HepG2 (cell line): ENCODE data around the gene TCF12. TPM values are rescaled to one million over a fixed set of nuclear protein-coding genes. Genes with fewer than 3 reads are reported as not detected.

Source experiments
- ATAC-seq: fragments of 200-7000 bp; cut with Tn5 transposase; 3 replicates; pipeline ENCODE4 v1.9.1; 2020; ENCODE audit warnings: mild to moderate bottlenecking, moderate library complexity
- BruUV-seq: library from RNA; stranded (reverse); fragments of 400-500 nt; replicated peaks from 2 replicates; lab custom pipeline; 2021; lab: Mats Ljungman, UMichigan
- CTCF ChIA-PET: fragments of 300-600 bp; formaldehyde crosslinking; extraction: SDS; loops from one replicate; lab custom pipeline; 2021; ENCODE audit warnings: low total read pairs, inconsistent platforms, low intra/inter-chr PET ratio; lab: Yijun Ruan, JAX
- POLR2A ChIA-PET: fragments of 350-600 bp; sonication (Branson Sonifier 250); formaldehyde crosslinking; loops from one replicate; lab custom pipeline; 2020; ENCODE audit warnings: antibody characterized with exemption, inconsistent platforms; lab: Yijun Ruan, JAX
- DNase-seq: peaks from one replicate; pipeline ENCODE4 v3.0.0-alpha.2; 2015; ENCODE audit warnings: low spot score
- FAIRE-seq: peaks from 3 replicates; lab custom pipeline; 2011; peaks lifted over from hg19 to GRCh38; lab: Jason Lieb, UNC
- H2AFZ ChIP-seq: one replicate; pipeline ENCODE4 v1.6.1; 2011; ENCODE audit warnings: low read length, inconsistent platforms
- H3K27ac ChIP-seq: fragments of 300-600 bp; 3 replicates; pipeline ENCODE4 v1.8.0; 2011; ENCODE audit warnings: mixed run types, mild to moderate bottlenecking, mixed read lengths, low read length, inconsistent platforms; ENCODE audit not compliant: insufficient read depth; ENCODE audit errors: extremely low read length
- H3K27me3 ChIP-seq, 2 experiments: fragments of 200-600 bp in 1 of 2; 2 replicates in 1 of 2; 3 replicates in 1 of 2; pipeline versions ENCODE4 v1.6.0 to v1.8.0; 2011; ENCODE audit warnings: low read length in 2 of 2, mild to moderate bottlenecking in 2 of 2, moderate library complexity in 2 of 2, inconsistent platforms in 1 of 2; ENCODE audit not compliant: insufficient read depth in 2 of 2, control insufficient read depth in 1 of 2
- H3K36me3 ChIP-seq, 2 experiments: fragments of 200-600 bp in 1 of 2; replicated peaks in 1 of 2; 2 replicates in 1 of 2; 3 replicates in 1 of 2; pipeline versions ENCODE4 v1.5.1 to v1.8.0; 2011; ENCODE audit warnings: low read length in 2 of 2, inconsistent platforms in 1 of 2; ENCODE audit not compliant: insufficient read depth in 2 of 2, control insufficient read depth in 1 of 2
- H3K4me1 ChIP-seq: 2 replicates; pipeline ENCODE4 v1.5.1; 2012; ENCODE audit warnings: low read length, inconsistent platforms; ENCODE audit not compliant: insufficient read depth
- H3K4me2 ChIP-seq: 2 replicates; pipeline ENCODE4 v1.6.0; 2011; ENCODE audit warnings: low read depth, low read length, inconsistent platforms
- H3K4me3 ChIP-seq, 3 experiments: fragments of 200-600 bp in 1 of 3; sonication (generic), shearing (Covaris generic) in 1 of 3; replicated peaks in 1 of 3; 2 replicates each; pipeline ENCODE4 v1.5.1; 2011 to 2016; ENCODE audit warnings: low read length in 3 of 3, inconsistent platforms in 2 of 3, low read depth in 2 of 3, mild to moderate bottlenecking in 2 of 3, control low read depth in 1 of 3, mixed read lengths in 1 of 3; ENCODE audit not compliant: insufficient read depth in 1 of 3
- H3K79me2 ChIP-seq: one replicate; pipeline ENCODE4 v1.6.1; 2011; ENCODE audit warnings: low read length, inconsistent platforms; ENCODE audit not compliant: insufficient read depth
- H3K9ac ChIP-seq: 2 replicates; pipeline ENCODE4 v1.6.0; 2011; ENCODE audit warnings: mild to moderate bottlenecking, low read depth, low read length, inconsistent platforms; ENCODE audit not compliant: insufficient read depth
- H3K9me3 ChIP-seq: 2 replicates; pipeline ENCODE4 v1.5.1; 2012; ENCODE audit warnings: mild to moderate bottlenecking, low read length
- H4K20me1 ChIP-seq: 2 replicates; pipeline ENCODE4 v1.6.0; 2011; ENCODE audit warnings: inconsistent platforms, mild to moderate bottlenecking, low read length, moderate library complexity; ENCODE audit not compliant: insufficient read depth
- CENPBD1 ChIP-seq: sonication (generic); formaldehyde crosslinking; IDR thresholded peaks from 2 replicates; pipeline ENCODE4 v1.8.0; 2022; ENCODE audit warnings: missing genetic modification reagents, low read depth, mild to moderate bottlenecking, borderline replicate concordance
- FOXA3 ChIP-seq: IDR thresholded peaks from 2 replicates; pipeline ENCODE4 v1.6.1; 2016; ENCODE audit warnings: missing genetic modification reagents, missing compliant biosample characterization
- FOXK1 ChIP-seq: sonication (generic); formaldehyde crosslinking; IDR thresholded peaks from 2 replicates; pipeline ENCODE4 v1.4.0; 2020; ENCODE audit warnings: low read depth, missing genetic modification reagents, borderline replicate concordance
- GATAD1 ChIP-seq: IDR thresholded peaks from 2 replicates; pipeline ENCODE4 v1.6.1; 2016; ENCODE audit warnings: missing genetic modification reagents, missing compliant biosample characterization
- HNRNPK ChIP-seq: fragments of 200-400 bp; formaldehyde crosslinking; IDR thresholded peaks from 2 replicates; pipeline ENCODE4 v1.6.1; 2018; ENCODE audit warnings: low read length, low read depth, moderate library complexity, mild to moderate bottlenecking; ENCODE audit not compliant: poor library complexity, severe bottlenecking
- IKZF4 ChIP-seq: sonication (generic); formaldehyde crosslinking; IDR thresholded peaks from 2 replicates; pipeline ENCODE4 v1.5.1; 2020; ENCODE audit warnings: borderline replicate concordance, mild to moderate bottlenecking, low read depth, missing genetic modification reagents; ENCODE audit errors: not compliant biosample characterization
- IRF2 ChIP-seq: IDR thresholded peaks from 2 replicates; pipeline ENCODE4 v1.6.1; 2018; ENCODE audit warnings: missing genetic modification reagents, missing compliant biosample characterization
- KLF16 ChIP-seq, 2 experiments: sonication (generic) in 1 of 2; formaldehyde crosslinking in 1 of 2; IDR thresholded peaks; 2 replicates each; pipeline versions ENCODE4 v1.6.1 to v1.8.0; 2016 to 2023; ENCODE audit warnings: missing genetic modification reagents in 2 of 2, missing compliant biosample characterization in 1 of 2
- KMT2A ChIP-seq: sonication (generic); formaldehyde crosslinking; IDR thresholded peaks from 2 replicates; pipeline ENCODE4 v1.4.0; 2020; ENCODE audit warnings: missing genetic modification reagents
- MAX ChIP-seq: IDR thresholded peaks from 2 replicates; pipeline ENCODE4 v1.6.1; 2012; ENCODE audit warnings: inconsistent platforms
- MBD4 ChIP-seq: IDR thresholded peaks from 2 replicates; pipeline ENCODE4 v1.6.1; 2012; ENCODE audit warnings: low read length, inconsistent platforms, borderline replicate concordance
- NRL ChIP-seq: sonication (generic); formaldehyde crosslinking; IDR thresholded peaks from 2 replicates; pipeline ENCODE4 v1.5.0; 2020; ENCODE audit warnings: missing genetic modification reagents, mild to moderate bottlenecking, moderate library complexity, borderline replicate concordance
- REPIN1 ChIP-seq: sonication (generic); formaldehyde crosslinking; IDR thresholded peaks from 2 replicates; pipeline ENCODE4 v1.8.0; 2022; ENCODE audit warnings: missing genetic modification reagents, low read depth, mild to moderate bottlenecking, borderline replicate concordance
- RNF2 ChIP-seq: fragments of 450-650 bp; conservative IDR thresholded peaks from 2 replicates; pipeline ENCODE4 v1.6.1; 2016; ENCODE audit warnings: low read depth
- SOX5 ChIP-seq: IDR thresholded peaks from 2 replicates; pipeline ENCODE4 v1.6.1; 2016; ENCODE audit warnings: borderline replicate concordance
- SP5 ChIP-seq: IDR thresholded peaks from 2 replicates; pipeline ENCODE4 v1.6.1; 2016; ENCODE audit warnings: low read depth, borderline replicate concordance
- U2AF2 ChIP-seq: fragments of 200-400 bp; formaldehyde crosslinking; IDR thresholded peaks from 2 replicates; pipeline ENCODE4 v1.6.1; 2017; ENCODE audit warnings: low read depth, mild to moderate bottlenecking, low read length
- ZNF225 ChIP-seq: sonication (generic); formaldehyde crosslinking; IDR thresholded peaks from 2 replicates; pipeline ENCODE4 v1.4.0; 2020; ENCODE audit warnings: mild to moderate bottlenecking, missing genetic modification reagents
- ZNF232 ChIP-seq: sonication (generic); formaldehyde crosslinking; IDR thresholded peaks from 2 replicates; pipeline ENCODE4 v1.4.0; 2020; ENCODE audit warnings: missing genetic modification reagents, borderline replicate concordance
- ZNF235 ChIP-seq: sonication (generic); formaldehyde crosslinking; IDR thresholded peaks from 2 replicates; pipeline ENCODE4 v1.8.1; 2023; ENCODE audit warnings: mild to moderate bottlenecking, missing genetic modification reagents, borderline replicate concordance
- ZNF343 ChIP-seq: sonication (generic); formaldehyde crosslinking; IDR thresholded peaks from 2 replicates; pipeline ENCODE4 v1.4.0; 2020; ENCODE audit warnings: mild to moderate bottlenecking, missing genetic modification reagents
- ZNF772 ChIP-seq: sonication (generic); formaldehyde crosslinking; IDR thresholded peaks from 2 replicates; pipeline ENCODE4 v1.5.0; 2020; ENCODE audit warnings: mild to moderate bottlenecking, missing genetic modification reagents
- ZSCAN9 ChIP-seq: IDR thresholded peaks from 2 replicates; pipeline ENCODE4 v1.6.1; 2016; ENCODE audit warnings: borderline replicate concordance
- WGBS: methylation state at CpG from one replicate; pipeline ENCODE4 v1.1.6; 2017; ENCODE audit warnings: low lambda C conversion rate; 5-methylcytosine and 5-hydroxymethylcytosine counted together
- in situ Hi-C: cut with HindIII; loops from 2 replicates; pipeline ENCODE4 v1.10.0; 2017; ENCODE audit warnings: low pct_unique_long_range_greater_than_20kb; ENCODE audit not compliant: extremely low pct_ligation_motif_present
- intact Hi-C: fragments of 100-400 bp; cut with micrococcal nuclease; formaldehyde crosslinking; loops from one replicate; pipeline ENCODE4 v1.10.0; 2022; ENCODE audit not compliant: unreplicated experiment
- polyA plus RNA-seq, 8 experiments: library from polyadenylated mRNA; depleted of rRNA in 3 of 8; stranded (reverse) in 7 of 8; unstranded in 1 of 8; fragments of >200 nt; fragmentation: Illumina TruSeq in 4 of 8; extraction: Trizol in 4 of 8; gene quantifications; 2 replicates each; pipeline versions ENCODE4 v1.2.1 to v1.2.3, GENCODE V29; 2011 to 2016; ENCODE audit warnings: low read depth in 4 of 8, missing spikeins in 1 of 8, mixed read lengths in 1 of 8; ENCODE audit not compliant: insufficient read depth in 1 of 8
- total RNA-seq, 5 experiments: library from RNA; depleted of rRNA; stranded (reverse); fragments of >200 nt; fragmentation: Illumina TruSeq; extraction: Trizol; gene quantifications; 2 replicates each; pipeline ENCODE4 v1.2.3, GENCODE V29; 2016; ENCODE audit warnings: low read depth in 1 of 5
- TF ChIP-seq, protein P1 (sequence below): sonication (generic); formaldehyde crosslinking; IDR thresholded peaks from 2 replicates; pipeline ENCODE4 v1.4.0; 2020; ENCODE audit warnings: mild to moderate bottlenecking, missing genetic modification reagents
- TF ChIP-seq, protein P2 (sequence below): IDR thresholded peaks from 2 replicates; pipeline ENCODE4 v1.6.1; 2016

TCF12 gene
- total and polyA plus RNA-seq, 2 of the 13 experiments (the other 11 are each of a cell fraction or from before 2014, with no cell fraction given) = 48.6 to 51.1 TPM

GRCh38 chr15:57312318-57313133, 394.1 kb downstream of the TCF12 start:
- H3K9me3 ChIP-seq = no peaks in the 10 kb centered on the region
- 4% methylated on average over 12 of the region's 15 CpGs for WGBS
- DNase-seq (peak; percentile 50), FAIRE-seq (peak; percentile 76), ATAC-seq (peak; percentile 83)
- POLR2A ChIA-PET = interaction anchor here (1.4 to 1.5 kb wide), 2 partner anchors 11 to 193 kb away, joined by 3 read pairs; no protein-coding TSS in a partner anchor
- no peaks in the 10 kb centered on the region for H3K36me3 ChIP-seq
- intact Hi-C loops (no loop called here), in situ Hi-C loops (no loop called here)
- BruUV-seq = no TSS peak
- no peaks in the 10 kb centered on the region; a peak in 1 of 5 replicates for H3K27me3 ChIP-seq
- H4K20me1 ChIP-seq = no peaks in the 10 kb centered on the region
- peak overlapping the region; percentile 14 to 55 (median 24); a peak in 5 of 6 replicates for H3K4me3 ChIP-seq
- peak overlapping the region; percentile 14 for H3K27ac ChIP-seq
- H3K79me2 ChIP-seq = no peaks in the 10 kb centered on the region
- H3K4me2 ChIP-seq = peak overlapping the region; percentile 88
- H3K4me1 ChIP-seq = peaks cover 41% of the 10 kb centered on the region
- no peak overlapping the region for H3K9ac ChIP-seq
- no peak overlapping the region for H2AFZ ChIP-seq
- CTCF ChIA-PET = no interaction called here
- TF ChIP-seq ZNF343 = no peak
- TF ChIP-seq REPIN1 = no peak
- no peak for TF ChIP-seq CENPBD1
- TF ChIP-seq, protein P1, sequence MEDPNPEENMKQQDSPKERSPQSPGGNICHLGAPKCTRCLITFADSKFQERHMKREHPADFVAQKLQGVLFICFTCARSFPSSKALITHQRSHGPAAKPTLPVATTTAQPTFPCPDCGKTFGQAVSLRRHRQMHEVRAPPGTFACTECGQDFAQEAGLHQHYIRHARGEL = no peak
- TF ChIP-seq SOX5 (CRISPR knock-in tag) = no peak
- no peak for TF ChIP-seq KMT2A (CRISPR knock-in tag)
- no peak for TF ChIP-seq ZSCAN9
- no peak for TF ChIP-seq NRL
- 0 out of 2 replicates have a peak, but pooled peaks have one; percentile 25 for TF ChIP-seq MAX
- no peak for TF ChIP-seq MBD4
- TF ChIP-seq RNF2 = 0 out of 2 replicates have a peak, but pooled peaks have one; percentile 30
- TF ChIP-seq IKZF4 (CRISPR knock-in tag) = no peak
- TF ChIP-seq FOXA3 (CRISPR knock-in tag) = peak; percentile 75
- TF ChIP-seq, protein P2, sequence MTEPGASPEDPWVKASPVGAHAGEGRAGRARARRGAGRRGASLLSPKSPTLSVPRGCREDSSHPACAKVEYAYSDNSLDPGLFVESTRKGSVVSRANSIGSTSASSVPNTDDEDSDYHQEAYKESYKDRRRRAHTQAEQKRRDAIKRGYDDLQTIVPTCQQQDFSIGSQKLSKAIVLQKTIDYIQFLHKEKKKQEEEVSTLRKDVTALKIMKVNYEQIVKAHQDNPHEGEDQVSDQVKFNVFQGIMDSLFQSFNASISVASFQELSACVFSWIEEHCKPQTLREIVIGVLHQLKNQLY (CRISPR knock-in tag) = no peak
- no peak for TF ChIP-seq ZNF225 (CRISPR knock-in tag)
- no peak for TF ChIP-seq ZNF232 (CRISPR knock-in tag)
- no peak for TF ChIP-seq ZNF772 (CRISPR knock-in tag)
- no peak for TF ChIP-seq SP5 (CRISPR knock-in tag)
- no peak for TF ChIP-seq FOXK1 (CRISPR knock-in tag)
- TF ChIP-seq ZNF235 (CRISPR knock-in tag) = no peak
- TF ChIP-seq KLF16 (CRISPR knock-in tag; IDR thresholded peaks at IDR 0.05) = no peak
- no peak for TF ChIP-seq IRF2 (CRISPR knock-in tag)
- no peak for TF ChIP-seq U2AF2
- no peak for TF ChIP-seq HNRNPK
- TF ChIP-seq GATAD1 = no peak
